Activated gamma-delta T cell treated with anti-CD3 and anti-CD28 coated beads, Interleukin-2, amount 50 U/mL, for 16 hours (primary cell): ENCODE measurements around the gene PTGER1.
A peak's percentile ranks its signal among the peaks of the same experiment; 100 is the strongest.

Experiments
- DNase-seq: peaks from one replicate; pipeline ENCODE4 v3.0.0-alpha.2; 2020; ENCODE audit warnings: low read depth

Gene PTGER1

DNA sequence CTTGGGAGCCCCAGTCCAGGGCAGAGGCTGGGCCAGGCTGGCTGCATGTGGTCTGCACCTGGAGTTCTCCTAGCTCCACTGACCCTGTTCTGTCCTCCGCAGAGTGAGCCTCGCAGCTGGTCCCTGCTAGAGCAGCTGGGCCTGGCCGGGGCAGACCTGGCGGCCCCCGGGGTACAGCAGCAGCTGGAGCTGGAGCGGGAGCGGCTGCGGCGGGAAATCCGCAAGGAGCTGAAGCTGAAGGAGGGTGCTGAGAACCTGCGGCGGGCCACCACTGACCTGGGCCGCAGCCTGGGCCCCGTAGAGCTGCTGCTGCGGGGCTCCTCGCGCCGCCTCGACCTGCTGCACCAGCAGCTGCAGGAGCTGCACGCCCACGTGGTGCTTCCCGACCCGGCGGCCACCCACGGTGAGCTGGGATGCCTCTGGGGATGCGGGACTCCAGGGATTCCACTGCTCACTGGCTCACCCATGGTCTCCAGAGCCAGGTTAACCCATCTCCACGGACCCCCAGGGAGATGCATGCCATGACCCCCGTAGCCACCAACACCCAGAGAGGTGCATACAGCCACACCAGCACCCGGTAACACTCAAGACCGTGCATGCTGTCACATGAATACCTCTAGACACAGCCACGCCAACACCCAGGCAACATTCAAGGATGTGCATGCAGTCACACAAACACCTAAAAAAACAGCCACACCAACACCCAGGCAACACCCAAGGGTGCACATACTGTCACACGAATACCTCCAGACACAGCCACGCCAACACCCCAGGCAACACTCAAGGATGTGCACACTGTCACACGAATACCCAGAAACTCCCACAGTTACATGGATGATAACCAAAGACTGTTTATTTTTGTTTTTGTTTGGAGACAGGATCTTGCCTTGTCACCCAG lies 33.9 kb downstream of the PTGER1 start:
- no peak for DNase-seq

DNA sequence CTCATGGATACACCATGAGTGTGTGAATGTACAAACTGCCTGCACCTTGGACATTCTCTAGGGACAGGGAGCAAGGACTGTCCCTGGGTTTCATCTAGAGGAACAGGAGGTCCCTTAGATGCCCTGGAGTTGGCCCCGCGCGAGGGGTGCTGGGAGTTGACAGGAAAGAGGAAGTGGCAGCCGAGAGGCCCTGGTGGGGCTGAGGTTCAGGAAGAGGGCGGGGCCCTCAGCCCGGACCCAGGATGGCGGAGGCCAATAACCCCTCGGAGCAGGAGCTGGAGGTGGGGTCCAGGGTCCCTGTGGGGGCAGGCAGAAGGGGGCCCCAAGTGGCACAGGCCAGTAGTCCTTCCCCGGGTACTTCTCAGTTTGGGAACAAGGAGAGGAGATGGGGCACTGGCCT lies 35.1 kb downstream of the PTGER1 start:
- DNase-seq: peak; percentile 72

DNA sequence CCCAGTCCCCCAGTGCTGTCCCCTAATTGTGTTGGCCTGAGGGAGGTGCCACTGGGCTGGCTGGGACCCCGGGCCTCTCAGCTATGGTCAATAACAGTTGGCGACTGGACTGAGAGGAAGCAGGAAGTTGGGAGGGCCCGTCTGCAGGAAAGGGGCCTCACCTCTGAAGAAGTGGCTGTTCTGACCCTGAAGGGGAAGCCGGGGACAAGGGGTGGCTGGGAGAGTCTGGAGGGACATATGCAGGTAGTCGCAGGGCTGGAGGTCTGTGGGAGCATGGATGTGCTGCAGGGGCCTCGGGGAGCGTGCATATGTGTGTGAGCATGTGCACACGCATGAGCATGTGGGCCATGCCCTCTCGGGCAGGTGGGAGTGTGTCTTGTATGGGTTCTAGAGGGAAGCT lies 36.1 kb downstream of the PTGER1 start:
- DNase-seq: no peak

DNA sequence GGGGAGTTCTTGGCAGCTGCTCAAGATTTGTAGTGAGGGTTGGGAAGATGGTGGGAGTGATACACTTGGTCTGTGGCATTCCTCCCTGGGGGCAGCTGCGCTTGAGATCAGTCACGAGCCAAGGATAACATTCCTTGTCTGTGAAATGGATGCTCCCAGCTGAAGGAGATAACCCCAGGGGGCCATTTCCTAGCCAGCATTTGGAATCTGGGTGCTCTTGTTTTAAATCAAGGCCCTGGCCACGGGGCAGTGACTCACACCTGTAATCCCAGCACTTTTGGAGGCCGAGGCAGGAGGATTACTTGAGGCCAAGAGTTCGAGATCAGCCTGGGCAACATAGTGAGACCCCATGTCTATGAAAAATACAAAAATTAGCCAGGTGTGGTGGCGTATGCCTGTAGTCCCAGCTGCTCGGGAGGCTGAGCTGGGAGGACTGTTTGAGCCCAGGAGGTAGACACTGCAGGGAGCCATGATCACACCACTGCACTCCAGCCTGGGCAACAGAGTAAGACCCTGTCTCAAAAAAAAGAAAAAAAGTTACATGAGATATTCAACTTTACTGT lies 37.5 kb downstream of the PTGER1 start:
- DNase-seq: no peak

DNA sequence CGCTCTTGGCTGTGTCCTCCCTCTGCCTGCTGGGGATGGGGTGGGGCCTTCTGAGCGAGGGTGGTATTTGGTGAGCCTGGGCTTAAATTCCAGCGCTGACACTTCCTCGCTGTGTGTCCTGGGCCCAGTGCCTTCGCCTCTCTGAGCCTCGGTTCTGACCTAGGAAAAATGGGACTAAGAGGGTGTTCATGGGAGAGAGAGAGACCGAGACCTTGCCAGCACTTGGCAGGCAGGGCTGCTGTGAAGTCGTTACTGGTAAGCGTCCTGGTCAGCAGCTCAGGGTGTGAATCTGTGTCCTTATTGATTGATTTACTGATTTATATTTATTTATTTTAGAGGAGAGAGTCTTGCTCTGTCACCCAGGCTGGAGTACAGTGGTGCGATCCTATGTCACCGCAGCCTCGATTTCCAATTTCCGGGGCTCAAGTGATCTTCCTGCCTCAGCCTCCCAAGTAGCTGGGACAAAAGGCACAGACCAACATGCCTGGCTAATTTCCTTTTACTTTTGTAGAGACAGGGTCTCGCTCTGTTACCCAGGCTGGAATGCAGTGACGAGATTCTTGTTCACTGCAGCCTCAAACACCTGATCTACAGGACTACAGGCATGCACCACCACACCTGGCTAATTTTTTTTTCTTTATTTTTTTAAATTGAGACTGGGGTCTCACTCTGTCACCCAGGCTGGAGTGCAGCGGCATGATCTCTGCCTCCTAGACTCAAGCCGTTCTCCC lies 39.7 kb downstream of the PTGER1 start:
- DNase-seq: no peak

DNA sequence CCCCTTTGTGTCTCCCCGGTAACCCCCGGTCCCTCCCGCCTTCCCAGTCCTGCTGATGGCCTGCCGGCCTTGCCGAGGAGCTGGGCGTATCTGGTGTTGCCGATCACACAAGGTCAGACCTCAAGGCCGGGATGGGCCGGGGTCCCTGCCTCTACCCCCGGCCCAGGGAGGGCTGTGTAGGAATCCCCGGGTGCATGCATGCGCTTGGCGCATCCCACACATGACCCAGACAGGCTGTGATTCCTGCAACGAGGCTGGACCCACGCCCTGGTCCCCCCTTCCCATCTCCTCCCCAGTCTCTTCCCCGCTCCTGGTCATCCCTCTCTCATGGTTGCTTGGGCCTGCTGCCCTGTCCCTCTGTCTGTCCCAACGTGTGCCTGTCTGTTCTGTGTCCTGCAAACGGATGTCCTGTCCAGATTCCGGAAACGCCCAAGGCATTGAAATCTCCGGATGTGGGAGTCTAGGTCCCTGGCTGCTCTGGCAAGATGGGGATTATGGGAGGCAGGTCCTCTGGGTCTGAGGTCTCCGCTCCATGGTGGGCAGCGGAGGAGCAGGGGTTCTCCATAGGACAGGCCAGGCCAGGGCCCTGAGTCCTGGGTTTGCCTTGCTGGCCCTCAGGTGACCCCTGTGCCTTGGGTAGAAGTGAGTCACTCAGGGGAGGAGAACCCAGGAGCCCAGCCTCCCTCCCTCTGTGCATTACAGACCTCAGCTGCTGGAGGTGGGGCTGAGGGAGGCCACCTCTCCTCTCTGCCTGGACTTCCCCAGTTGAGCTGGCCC lies 40.4 kb downstream of the PTGER1 start:
- peak; percentile 47 for DNase-seq

DNA sequence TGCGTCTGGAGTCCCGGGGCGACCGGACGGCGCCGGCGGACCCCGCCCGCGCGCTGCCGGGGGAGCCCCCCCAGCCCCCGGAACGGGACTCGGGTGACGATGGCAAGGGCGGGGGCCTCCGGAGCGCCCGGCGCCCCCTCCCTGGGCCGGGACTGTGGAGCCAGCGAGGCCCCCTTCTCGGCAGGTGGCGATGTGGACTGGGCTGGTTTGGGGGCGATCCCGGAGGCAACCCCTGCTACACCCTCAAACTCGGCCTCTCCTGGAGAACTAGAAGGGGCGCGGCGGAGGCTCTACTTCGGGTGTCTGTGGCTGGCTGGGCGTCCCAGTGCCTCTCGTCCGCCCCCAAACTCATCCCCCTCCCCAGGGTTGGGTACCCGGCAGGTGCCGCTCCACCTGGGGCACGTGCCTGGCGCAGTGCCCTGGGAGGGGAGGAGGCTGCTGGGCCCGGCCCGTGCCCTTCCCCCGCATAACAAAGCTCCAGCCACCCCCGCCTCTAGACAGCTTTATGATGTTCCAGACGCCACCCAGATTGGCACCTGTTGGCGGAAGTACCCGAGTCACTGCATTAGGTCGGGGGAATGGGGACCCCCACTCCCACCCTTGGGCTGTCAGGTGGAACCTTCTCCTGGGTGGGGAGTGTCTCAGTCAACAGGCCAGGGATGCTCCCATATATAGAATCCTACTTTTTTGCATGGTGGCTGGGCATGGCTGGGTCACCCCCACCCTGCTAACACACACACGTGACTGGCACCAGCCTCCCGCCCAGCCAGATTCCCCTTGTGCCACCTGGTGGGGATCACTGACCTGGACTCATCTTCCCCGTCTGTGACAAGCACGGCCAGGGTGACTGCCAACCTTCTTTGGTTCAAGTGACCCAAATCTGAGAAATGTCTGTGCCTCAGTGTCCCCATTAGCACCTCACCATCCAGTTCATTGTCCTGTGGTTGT lies 41.3 kb downstream of the PTGER1 start:
- DNase-seq: no peak

DNA sequence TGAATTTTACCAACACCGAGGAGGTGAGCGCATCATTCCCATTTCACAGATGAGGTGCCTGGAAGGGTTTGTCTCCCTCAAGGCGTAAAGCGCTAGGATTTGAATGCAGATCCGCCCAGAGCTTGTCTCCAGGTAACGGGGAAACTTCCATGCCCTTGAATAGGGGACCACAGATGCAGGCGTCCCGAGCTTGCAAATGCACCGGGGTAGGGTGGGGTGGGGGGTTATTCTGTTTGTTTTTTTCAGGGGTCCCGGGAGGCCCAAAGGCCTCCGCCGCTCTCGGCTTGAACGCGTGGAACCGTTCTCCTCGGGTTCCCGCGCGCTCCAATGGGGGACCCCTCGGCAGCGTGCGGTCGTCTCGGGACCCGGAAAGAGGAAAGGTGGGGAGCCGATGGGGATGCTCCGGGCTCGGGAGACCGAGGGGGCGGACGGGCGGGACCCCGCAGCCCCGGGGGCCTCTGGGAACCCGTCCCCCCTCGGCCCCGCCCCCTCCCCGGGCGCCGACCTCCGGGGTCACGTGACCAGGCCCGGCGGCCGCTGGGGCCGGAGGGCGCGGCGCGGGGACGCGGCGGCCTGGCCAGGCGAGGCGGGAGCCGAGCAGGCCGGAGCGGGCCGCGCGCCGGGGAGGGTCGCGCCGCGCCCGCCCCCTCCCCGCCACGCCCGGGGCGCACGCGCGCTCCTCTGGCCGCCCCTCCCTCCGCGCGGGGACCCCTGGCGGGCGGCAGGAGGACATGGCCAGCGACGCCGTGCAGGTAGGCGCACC lies 42.2 kb downstream of the PTGER1 start, which contains the start of gene PKN1:
PKN1 (plus strand) TSS at position 516 of the 763 bp plus-strand sequence; CDS start at position 732, 216 bp downstream.
- DNase-seq: no peak

DNA sequence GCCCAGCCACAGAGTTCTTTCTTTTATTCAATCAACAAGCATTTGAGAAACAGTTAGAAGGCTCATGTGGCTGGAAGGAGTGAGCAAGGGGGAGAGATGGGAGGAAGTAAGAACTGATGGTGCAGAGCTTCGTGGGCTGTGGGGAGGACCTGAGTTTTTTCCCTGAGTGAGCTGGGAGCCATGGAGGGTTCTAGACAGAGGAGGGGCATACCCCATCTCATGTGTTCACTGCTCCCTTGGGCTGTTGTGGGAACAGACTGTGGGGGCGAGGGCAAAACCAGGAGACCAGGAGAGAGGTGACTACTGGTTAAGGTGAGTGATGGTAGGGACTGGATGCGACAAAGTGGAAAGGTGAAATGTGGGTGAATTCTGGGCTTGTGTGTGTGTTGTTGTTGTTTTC lies 44.4 kb downstream of the PTGER1 start:
- DNase-seq: no peak

DNA sequence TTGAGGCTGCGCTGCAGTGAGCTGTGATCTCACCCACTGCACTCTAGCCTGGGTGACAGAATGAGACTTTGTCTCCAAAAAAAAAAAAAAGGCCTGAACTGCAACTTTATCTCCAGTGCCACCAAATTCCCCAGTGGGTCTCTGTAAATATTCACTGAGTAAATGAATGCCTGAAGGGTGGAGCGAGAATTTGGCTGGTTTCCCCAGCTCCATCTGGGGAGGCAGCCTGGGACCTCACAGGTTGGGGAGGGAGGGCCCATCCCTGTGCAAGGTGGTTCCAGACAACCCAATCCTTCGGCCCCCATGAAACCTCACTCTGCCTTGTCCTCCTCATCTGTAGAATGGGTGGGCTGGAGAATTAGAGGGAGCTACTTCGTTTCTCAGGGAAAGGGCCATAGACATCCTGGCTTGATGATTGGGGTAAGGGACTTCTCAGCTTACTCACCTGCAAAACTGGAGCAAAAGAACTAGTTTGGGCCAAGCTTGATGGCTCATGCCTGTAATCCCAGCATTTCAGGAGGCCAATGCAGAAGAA lies 46.2 kb downstream of the PTGER1 start:
- DNase-seq: no peak

DNA sequence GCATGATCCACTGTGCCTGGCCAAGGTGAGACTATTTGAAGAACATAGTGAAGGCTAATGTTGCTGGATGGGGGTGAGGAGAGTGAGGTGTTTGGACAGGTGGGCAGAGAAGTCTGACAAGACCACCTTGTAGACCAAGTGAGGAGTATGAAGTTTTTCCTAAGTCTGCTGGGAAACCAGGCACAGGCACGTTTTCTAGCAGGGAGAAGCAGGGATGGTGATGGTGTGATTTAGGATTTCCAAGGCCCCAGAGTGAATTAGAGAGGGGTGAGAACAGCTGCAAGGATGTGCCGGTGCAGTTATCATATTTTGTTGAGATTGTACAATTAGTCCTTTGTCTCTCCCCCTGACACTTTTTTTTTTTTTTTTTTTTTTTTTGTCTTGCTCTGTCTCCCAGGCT lies 47.7 kb downstream of the PTGER1 start:
- no peak for DNase-seq

DNA sequence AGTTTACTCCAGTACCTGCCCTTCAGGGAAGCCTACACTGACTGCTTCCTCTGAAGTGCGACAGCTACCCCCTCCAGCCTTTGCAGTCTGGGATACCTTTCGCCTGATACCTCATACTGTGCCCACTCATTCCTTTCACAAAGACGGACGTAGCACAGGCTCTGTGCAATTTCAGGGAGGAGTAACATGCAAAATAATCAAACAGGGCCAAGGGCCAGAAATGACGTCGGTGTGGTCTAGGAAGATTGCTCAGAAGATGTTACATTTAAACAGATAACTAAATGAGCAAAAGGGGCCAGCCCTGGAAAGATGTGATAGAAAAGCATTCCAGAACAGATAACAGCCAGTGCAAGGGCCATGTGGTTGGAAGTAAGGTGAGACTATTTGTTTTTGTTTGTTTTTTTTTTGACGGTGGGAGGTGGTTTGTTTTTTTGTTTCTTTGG lies 49.4 kb downstream of the PTGER1 start:
- DNase-seq: no peak
